SK-N-SH (cell line): ENCODE results near the gene PTX3. TPM values are rescaled to one million over a fixed set of nuclear protein-coding genes. Genes with fewer than 3 reads are reported as not detected.

Experiments
- CTCF ChIA-PET: fragments of 300-600, 350-600 bp; formaldehyde crosslinking; extraction: SDS; loops from one replicate; lab custom pipeline; 2021; lab: Yijun Ruan, JAX
- POLR2A ChIA-PET: fragments of 350-600 bp; sonication (Branson Sonifier 250); formaldehyde crosslinking; extraction: SDS; loops from one replicate; lab custom pipeline; 2020; ENCODE audit warnings: antibody characterized with exemption, inconsistent platforms; lab: Yijun Ruan, JAX
- DNase-seq: peaks from one replicate; pipeline ENCODE4 v3.0.0; 2012
- H2AFZ ChIP-seq: fragments of 200-600 bp; sonication (generic); 2 replicates; pipeline ENCODE4 v1.8.1; 2016; ENCODE audit warnings: antibody characterized with exemption, mild to moderate bottlenecking, low read depth
- H3F3A ChIP-seq: fragments of 200-600 bp; sonication (generic); replicated peaks from 2 replicates; pipeline ENCODE3; 2016; ENCODE audit warnings: antibody characterized with exemption, mild to moderate bottlenecking; ENCODE audit not compliant: insufficient read depth
- H3K27ac ChIP-seq, 2 experiments: fragments of 200-500 bp in 1 of 2; fragments of 200-600 bp in 1 of 2; sonication (Bioruptor generic) in 1 of 2; sonication (generic), shearing (Covaris generic) in 1 of 2; 2 replicates each; pipeline versions ENCODE4 v1.5.1 to v1.6.1; 2014 to 2016; ENCODE audit warnings: low read depth in 2 of 2, inconsistent platforms in 1 of 2, low read length in 1 of 2, mild to moderate bottlenecking in 1 of 2, mixed read lengths in 1 of 2
- H3K27me3 ChIP-seq: fragments of 200-600 bp; sonication (generic), shearing (Covaris generic); 2 replicates; pipeline ENCODE4 v1.6.1; 2016; ENCODE audit warnings: mixed run types; ENCODE audit not compliant: insufficient read depth
- H3K36me3 ChIP-seq, 2 experiments: fragments of 200-500 bp in 1 of 2; fragments of 200-600 bp in 1 of 2; sonication (Bioruptor generic) in 1 of 2; sonication (generic) in 1 of 2; replicated peaks in 1 of 2; 2 replicates each; pipeline versions ENCODE3 to v1.5.1; 2014 to 2016; ENCODE audit warnings: low read length in 1 of 2, mild to moderate bottlenecking in 1 of 2; ENCODE audit not compliant: insufficient read depth in 2 of 2, control insufficient read depth in 1 of 2
- H3K4me1 ChIP-seq, 2 experiments: fragments of 200-500 bp in 1 of 2; fragments of 200-600 bp in 1 of 2; sonication (Bioruptor generic) in 1 of 2; sonication (generic), shearing (Covaris generic) in 1 of 2; 2 replicates each; pipeline versions ENCODE4 v1.5.1 to v1.6.1; 2014 to 2016; ENCODE audit warnings: low read depth in 1 of 2, low read length in 1 of 2, mixed run types in 1 of 2; ENCODE audit not compliant: insufficient read depth in 2 of 2, control insufficient read depth in 1 of 2
- H3K4me2 ChIP-seq: fragments of 200-600 bp; sonication (generic), shearing (Covaris generic); 2 replicates; pipeline ENCODE4 v1.6.1; 2017; ENCODE audit warnings: mixed run types
- H3K4me3 ChIP-seq, 2 experiments: fragments of 200-500 bp in 1 of 2; fragments of 200-600 bp in 1 of 2; sonication (Bioruptor generic) in 1 of 2; sonication (generic), shearing (Covaris generic) in 1 of 2; 2 replicates each; pipeline versions ENCODE4 v1.5.1 to v1.8.1; 2014 to 2016; ENCODE audit warnings: low read depth in 2 of 2, inconsistent platforms in 1 of 2, low read length in 1 of 2, mild to moderate bottlenecking in 1 of 2, mixed read lengths in 1 of 2, moderate library complexity in 1 of 2
- H3K79me2 ChIP-seq: fragments of 200-600 bp; sonication (generic); 2 replicates; pipeline ENCODE4 v1.8.1; 2017; ENCODE audit warnings: mild to moderate bottlenecking; ENCODE audit not compliant: insufficient read depth
- H3K9ac ChIP-seq: fragments of 200-600 bp; sonication (generic); 2 replicates; pipeline ENCODE4 v1.6.1; 2017; ENCODE audit warnings: mixed run types
- H3K9me2 ChIP-seq: fragments of 200-600 bp; sonication (generic); 2 replicates; pipeline ENCODE4 v1.6.1; 2017; ENCODE audit warnings: mixed run types
- H3K9me3 ChIP-seq: fragments of 200-600 bp; sonication (generic); 2 replicates; pipeline ENCODE4 v1.6.1; 2017; ENCODE audit warnings: mixed run types, mild to moderate bottlenecking, moderate library complexity
- H4K20me1 ChIP-seq: fragments of 200-600 bp; sonication (generic); 2 replicates; pipeline ENCODE4 v1.6.1; 2017; ENCODE audit warnings: mild to moderate bottlenecking, mixed run types; ENCODE audit not compliant: insufficient read depth
- EP300 ChIP-seq, 2 experiments: IDR thresholded peaks; 2 replicates each; pipeline versions ENCODE4 v1.4.0 to v1.6.1; 2012; ENCODE audit warnings: borderline replicate concordance in 1 of 2, low read depth in 1 of 2, low read length in 1 of 2
- EZH2phosphoT487 ChIP-seq: fragments of 200-600 bp; sonication (generic); IDR thresholded peaks from 2 replicates; pipeline ENCODE4 v1.6.1; 2017; ENCODE audit warnings: low read depth, mixed run types, mild to moderate bottlenecking, antibody characterized with exemption, moderate library complexity, borderline replicate concordance
- FOSL2 ChIP-seq: IDR thresholded peaks from 2 replicates; pipeline ENCODE4 v1.4.0; 2012; ENCODE audit warnings: low read depth, mild to moderate bottlenecking, moderate library complexity, borderline replicate concordance
- FOXJ3 ChIP-seq: sonication (generic); formaldehyde crosslinking; IDR thresholded peaks from 2 replicates; pipeline ENCODE4 v1.5.1; 2020; ENCODE audit warnings: mild to moderate bottlenecking, missing genetic modification reagents
- GABPA ChIP-seq: IDR thresholded peaks from 2 replicates; pipeline ENCODE4 v1.4.0; 2012; ENCODE audit warnings: low read depth, mild to moderate bottlenecking
- MEF2A ChIP-seq: IDR thresholded peaks from 2 replicates; pipeline ENCODE4 v1.4.0; 2012; ENCODE audit warnings: low read depth, borderline replicate concordance
- MXI1 ChIP-seq: IDR thresholded peaks from 2 replicates; pipeline ENCODE4 v1.6.1; 2012; ENCODE audit warnings: mild to moderate bottlenecking, low read depth, low read length, improper control_type of control experiment
- NRF1 ChIP-seq: IDR thresholded peaks from 2 replicates; pipeline ENCODE4 v1.6.1; 2012; ENCODE audit warnings: low read depth, mild to moderate bottlenecking, low read length
- POLR2AphosphoS5 ChIP-seq: IDR thresholded peaks from 2 replicates; pipeline ENCODE4 v1.6.1; 2012; ENCODE audit warnings: low read depth, low read length
- RCOR1 ChIP-seq: fragments of 150-350 bp; IDR thresholded peaks from 2 replicates; pipeline ENCODE4 v1.6.1; 2017; ENCODE audit warnings: antibody characterized with exemption, low read length
- RFX5 ChIP-seq: IDR thresholded peaks from 2 replicates; pipeline ENCODE4 v1.6.1; 2012; ENCODE audit warnings: mild to moderate bottlenecking, improper control_type of control experiment, low read length
- RXRA ChIP-seq: IDR thresholded peaks from 2 replicates; pipeline ENCODE4 v1.4.0; 2012; ENCODE audit warnings: low read depth, mild to moderate bottlenecking, borderline replicate concordance
- SIN3A ChIP-seq: IDR thresholded peaks from 2 replicates; pipeline ENCODE4 v1.6.1; 2012; ENCODE audit warnings: low read depth, mild to moderate bottlenecking, low read length, moderate library complexity, borderline replicate concordance
- YY1 ChIP-seq: IDR thresholded peaks from 2 replicates; pipeline ENCODE4 v1.4.0; 2012; ENCODE audit warnings: low read depth, mild to moderate bottlenecking
- WGBS: methylation state at CpG from one replicate; pipeline ENCODE4 v1.1.6; 2017; ENCODE audit warnings: low lambda C conversion rate; 5-methylcytosine and 5-hydroxymethylcytosine counted together
- polyA plus RNA-seq, 3 experiments: library from polyadenylated mRNA; depleted of rRNA; stranded (reverse); fragments of >200 nt; gene quantifications; 2 replicates each; pipeline ENCODE4 v1.2.3, GENCODE V29; 2012
- TF ChIP-seq, protein P1 (sequence below): IDR thresholded peaks from 2 replicates; pipeline ENCODE4 v1.6.1; 2012; ENCODE audit warnings: mild to moderate bottlenecking, low read depth, low read length, moderate library complexity
- TF ChIP-seq, protein P2 (sequence below): IDR thresholded peaks from 2 replicates; pipeline ENCODE4 v1.4.0; 2012; ENCODE audit warnings: low read depth
- TF ChIP-seq, protein P3 (sequence below): fragments of 200-600 bp; sonication (generic); IDR thresholded peaks from 2 replicates; pipeline ENCODE4 v1.6.1; 2017; ENCODE audit warnings: antibody characterized with exemption, mild to moderate bottlenecking, moderate library complexity

The PTX3 gene
- polyA plus RNA-seq, 1 of the 3 experiments (the other 2 are of a cell fraction) = 208 TPM

DNA sequence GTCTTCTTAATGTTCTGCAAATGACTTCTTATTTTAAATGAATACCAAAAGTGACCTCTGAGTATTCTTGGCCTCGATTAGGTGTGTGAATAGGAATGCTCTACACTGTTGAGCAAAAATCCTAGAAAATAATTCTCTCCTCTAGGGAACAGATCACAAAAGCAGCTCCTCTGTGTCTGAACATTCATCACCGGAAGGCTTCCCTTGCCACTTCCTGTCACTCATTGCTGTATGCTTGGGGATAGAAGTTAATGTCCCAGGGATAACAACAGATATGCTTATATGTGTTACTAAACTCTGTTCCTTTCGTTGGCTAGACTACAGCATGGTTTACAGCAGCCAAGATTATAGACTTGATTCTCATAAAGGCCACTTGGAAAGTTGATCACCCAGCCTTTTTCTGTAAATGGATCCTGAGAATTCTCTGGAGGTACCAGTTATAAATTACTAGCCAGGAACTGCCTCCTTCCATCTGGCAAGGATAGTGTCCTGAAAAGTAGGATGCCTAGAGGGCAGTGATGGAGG lies 16.0 kb upstream of the PTX3 start:
- TF ChIP-seq MXI1 (no peak), RFX5 (no peak), EP300 (IDR thresholded peaks at IDR 0.05; ENCODE audit: borderline replicate concordance in 1 of 2, low read depth in 1 of 2, low read length in 1 of 2) (no peak), FOXJ3 (CRISPR knock-in tag) (no peak)
- TF ChIP-seq, protein P1, sequence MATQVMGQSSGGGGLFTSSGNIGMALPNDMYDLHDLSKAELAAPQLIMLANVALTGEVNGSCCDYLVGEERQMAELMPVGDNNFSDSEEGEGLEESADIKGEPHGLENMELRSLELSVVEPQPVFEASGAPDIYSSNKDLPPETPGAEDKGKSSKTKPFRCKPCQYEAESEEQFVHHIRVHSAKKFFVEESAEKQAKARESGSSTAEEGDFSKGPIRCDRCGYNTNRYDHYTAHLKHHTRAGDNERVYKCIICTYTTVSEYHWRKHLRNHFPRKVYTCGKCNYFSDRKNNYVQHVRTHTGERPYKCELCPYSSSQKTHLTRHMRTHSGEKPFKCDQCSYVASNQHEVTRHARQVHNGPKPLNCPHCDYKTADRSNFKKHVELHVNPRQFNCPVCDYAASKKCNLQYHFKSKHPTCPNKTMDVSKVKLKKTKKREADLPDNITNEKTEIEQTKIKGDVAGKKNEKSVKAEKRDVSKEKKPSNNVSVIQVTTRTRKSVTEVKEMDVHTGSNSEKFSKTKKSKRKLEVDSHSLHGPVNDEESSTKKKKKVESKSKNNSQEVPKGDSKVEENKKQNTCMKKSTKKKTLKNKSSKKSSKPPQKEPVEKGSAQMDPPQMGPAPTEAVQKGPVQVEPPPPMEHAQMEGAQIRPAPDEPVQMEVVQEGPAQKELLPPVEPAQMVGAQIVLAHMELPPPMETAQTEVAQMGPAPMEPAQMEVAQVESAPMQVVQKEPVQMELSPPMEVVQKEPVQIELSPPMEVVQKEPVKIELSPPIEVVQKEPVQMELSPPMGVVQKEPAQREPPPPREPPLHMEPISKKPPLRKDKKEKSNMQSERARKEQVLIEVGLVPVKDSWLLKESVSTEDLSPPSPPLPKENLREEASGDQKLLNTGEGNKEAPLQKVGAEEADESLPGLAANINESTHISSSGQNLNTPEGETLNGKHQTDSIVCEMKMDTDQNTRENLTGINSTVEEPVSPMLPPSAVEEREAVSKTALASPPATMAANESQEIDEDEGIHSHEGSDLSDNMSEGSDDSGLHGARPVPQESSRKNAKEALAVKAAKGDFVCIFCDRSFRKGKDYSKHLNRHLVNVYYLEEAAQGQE = no peak
- Histone ChIP-seq H3K4me3 (no peak overlapping the region), H3K36me3 (no peaks in the 10 kb centered on the region), H3K27me3 (no peaks in the 10 kb centered on the region), H3F3A (peaks cover 10% of the 10 kb centered on the region), H2AFZ (peak overlapping the region; percentile 44; the same call in 1 of the 2 replicates), H3K27ac (no peak overlapping the region), H3K4me1 (peaks cover 0 to 16% of the 10 kb centered on the region in 2 experiments; a peak in 2 of 4 replicates), H3K79me2 (no peaks in the 10 kb centered on the region), H3K9me3 (no peaks in the 10 kb centered on the region), H3K4me2 (no peak overlapping the region), H4K20me1 (no peaks in the 10 kb centered on the region), H3K9ac (no peak overlapping the region), H3K9me2 (no peaks in the 10 kb centered on the region)
- ChIA-PET POLR2A (no interaction called here), CTCF (interaction anchor here (1.2 kb wide), 1 partner anchor 17 kb away, joined by 5 read pairs; no protein-coding TSS in a partner anchor)
- WGBS = 80% methylated on average over 3 of the region's 3 CpGs
- no peak for DNase-seq

DNA sequence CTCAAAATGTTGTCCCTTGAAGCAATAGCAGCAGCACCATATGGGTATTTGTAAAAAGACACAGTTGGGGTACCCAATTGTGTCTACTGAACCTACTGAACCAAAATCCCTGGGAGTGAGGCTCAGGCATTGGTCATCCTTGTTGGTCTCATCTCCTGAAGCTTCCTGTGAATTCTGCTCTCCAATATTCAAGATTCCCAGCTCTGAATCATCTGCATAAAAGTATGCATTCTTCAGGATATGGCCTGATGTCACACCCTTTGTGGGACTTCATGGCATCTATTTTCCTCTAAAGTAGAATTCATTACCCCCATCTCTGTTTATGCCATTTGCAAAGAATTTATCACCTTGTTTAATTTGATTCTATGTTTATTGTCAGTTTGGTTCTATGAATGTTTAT lies 13.3 kb upstream of the PTX3 start:
- Histone ChIP-seq H3K79me2 (no peaks in the 10 kb centered on the region), H3K27me3 (no peaks in the 10 kb centered on the region), H3K9me2 (no peaks in the 10 kb centered on the region), H3K4me1 (peaks cover 0 to 10% of the 10 kb centered on the region in 2 experiments; a peak in 1 of 4 replicates), H3K9ac (no peak overlapping the region), H4K20me1 (no peaks in the 10 kb centered on the region), H3K9me3 (no peaks in the 10 kb centered on the region), H3K4me2 (no peak overlapping the region), H3F3A (peaks cover 10% of the 10 kb centered on the region), H3K36me3 (peaks cover 0 to 5% of the 10 kb centered on the region in 2 experiments), H2AFZ (no peak overlapping the region), H3K27ac (peak overlapping the region in 1 of 2 experiments; percentile 3; a peak in 1 of 4 replicates), H3K4me3 (no peak overlapping the region)
- CTCF ChIA-PET = interaction anchor here (1.1 kb wide), 1 partner anchor 21 kb away, joined by 3 read pairs; no protein-coding TSS in a partner anchor
- POLR2A ChIA-PET = no interaction called here
- no peak for TF ChIP-seq NRF1
- TF ChIP-seq FOSL2 = no peak; the same call in 1 of the 2 replicates
- no peak for TF ChIP-seq RCOR1
- TF ChIP-seq, protein P2, sequence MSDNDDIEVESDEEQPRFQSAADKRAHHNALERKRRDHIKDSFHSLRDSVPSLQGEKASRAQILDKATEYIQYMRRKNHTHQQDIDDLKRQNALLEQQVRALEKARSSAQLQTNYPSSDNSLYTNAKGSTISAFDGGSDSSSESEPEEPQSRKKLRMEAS = no peak
- no peak for TF ChIP-seq MXI1
- no peak for TF ChIP-seq GABPA
- no peak for TF ChIP-seq EZH2phosphoT487
- TF ChIP-seq SIN3A = no peak
- TF ChIP-seq, protein P3, sequence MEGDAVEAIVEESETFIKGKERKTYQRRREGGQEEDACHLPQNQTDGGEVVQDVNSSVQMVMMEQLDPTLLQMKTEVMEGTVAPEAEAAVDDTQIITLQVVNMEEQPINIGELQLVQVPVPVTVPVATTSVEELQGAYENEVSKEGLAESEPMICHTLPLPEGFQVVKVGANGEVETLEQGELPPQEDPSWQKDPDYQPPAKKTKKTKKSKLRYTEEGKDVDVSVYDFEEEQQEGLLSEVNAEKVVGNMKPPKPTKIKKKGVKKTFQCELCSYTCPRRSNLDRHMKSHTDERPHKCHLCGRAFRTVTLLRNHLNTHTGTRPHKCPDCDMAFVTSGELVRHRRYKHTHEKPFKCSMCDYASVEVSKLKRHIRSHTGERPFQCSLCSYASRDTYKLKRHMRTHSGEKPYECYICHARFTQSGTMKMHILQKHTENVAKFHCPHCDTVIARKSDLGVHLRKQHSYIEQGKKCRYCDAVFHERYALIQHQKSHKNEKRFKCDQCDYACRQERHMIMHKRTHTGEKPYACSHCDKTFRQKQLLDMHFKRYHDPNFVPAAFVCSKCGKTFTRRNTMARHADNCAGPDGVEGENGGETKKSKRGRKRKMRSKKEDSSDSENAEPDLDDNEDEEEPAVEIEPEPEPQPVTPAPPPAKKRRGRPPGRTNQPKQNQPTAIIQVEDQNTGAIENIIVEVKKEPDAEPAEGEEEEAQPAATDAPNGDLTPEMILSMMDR = no peak
- TF ChIP-seq POLR2AphosphoS5 = no peak
- TF ChIP-seq YY1 = no peak
- TF ChIP-seq RXRA = no peak
- TF ChIP-seq MEF2A = no peak
- no peak for DNase-seq
